Left cardiac atrium (tissue), 4 donors: ENCODE data around the gene CYP1A2. TPM values are rescaled to one million over a fixed set of nuclear protein-coding genes. Genes with fewer than 3 reads are reported as not detected.

Experiments
- ATAC-seq, 2 donors: fragments of 200-7000 bp; cut with Tn5 transposase; one replicate each; pipeline ENCODE4 v1.9.1; 2020; ENCODE audit warnings: mild to moderate bottlenecking in 2 of 2, moderate library complexity in 2 of 2
- DNase-seq: peaks from one replicate; pipeline ENCODE4 v3.0.0-alpha.2; 2020
- intact Hi-C, 2 donors: fragments of 100-400 bp; cut with DNase I; formaldehyde crosslinking; loops; one replicate each; pipeline versions ENCODE4 v1.14.1 to v1.15.1; 2022 to 2023
- microRNA-seq, 2 donors: library from miRNA; unstranded; fragments of <30 nt; microRNA quantifications; one replicate each; pipeline ENCODE4 v1.2.0, GENCODE V29; 2020
- total RNA-seq, 2 donors: library from RNA; stranded (reverse); fragmentation: NEBNext Ultra II Directional; extraction: Animal tissue kit (Norgen Biotek cat#: 25700); gene quantifications; one replicate each; pipeline ENCODE4 v1.2.1, GENCODE V29; 2021
- donor health status: DM: no; HTN: yes; CAD: no.
- donor health status: DM: no; HTN: yes; CAD: no; lungs with severe emphysema.
- donor health status: DM: yes; HTN: yes; CAD: no.
- donor health status: Dilated cardiomyopathy.

The CYP1A2 gene
- total RNA-seq, 2 donors from 2014 or later, result 0.12 TPM; not detected in 1

DNA sequence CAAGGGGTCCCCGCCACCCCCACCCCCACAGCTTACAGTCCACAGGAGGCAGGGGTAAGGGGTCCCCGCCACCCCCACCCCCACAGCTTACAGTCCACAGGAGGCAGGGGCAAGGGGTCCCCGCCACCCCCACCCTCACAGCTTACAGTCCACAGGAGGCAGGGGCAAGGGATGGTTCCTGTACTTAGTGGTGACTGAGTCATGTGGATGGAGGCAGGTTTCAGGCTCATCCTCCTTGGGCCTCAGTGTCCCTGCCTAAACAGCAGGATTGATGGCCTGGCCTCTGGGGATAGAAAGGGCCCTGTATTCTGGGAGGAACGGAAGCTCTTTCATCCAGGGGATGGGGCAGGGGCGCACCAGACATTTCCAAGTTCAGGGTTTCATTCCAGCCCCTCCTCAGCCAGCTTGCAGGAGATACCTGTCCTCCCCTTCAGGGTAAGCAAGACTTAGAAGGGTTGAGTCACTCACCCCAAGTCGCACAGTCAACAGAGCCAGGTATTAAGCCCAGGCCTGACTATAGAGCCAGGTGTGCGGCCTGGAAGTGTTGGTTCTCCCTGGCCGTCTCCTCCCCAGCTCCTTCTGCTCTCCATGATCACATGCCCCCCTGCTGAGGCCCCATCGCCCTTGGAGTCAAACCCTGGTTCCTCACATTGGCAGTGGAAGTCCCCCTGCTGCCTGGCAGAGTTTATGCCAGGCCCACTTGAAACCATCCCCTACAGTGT is 45.8 kb downstream of the CYP1A2 start:
- DNase-seq (no peak), ATAC-seq (no peak)
- intact Hi-C loops, result no loop called here

DNA sequence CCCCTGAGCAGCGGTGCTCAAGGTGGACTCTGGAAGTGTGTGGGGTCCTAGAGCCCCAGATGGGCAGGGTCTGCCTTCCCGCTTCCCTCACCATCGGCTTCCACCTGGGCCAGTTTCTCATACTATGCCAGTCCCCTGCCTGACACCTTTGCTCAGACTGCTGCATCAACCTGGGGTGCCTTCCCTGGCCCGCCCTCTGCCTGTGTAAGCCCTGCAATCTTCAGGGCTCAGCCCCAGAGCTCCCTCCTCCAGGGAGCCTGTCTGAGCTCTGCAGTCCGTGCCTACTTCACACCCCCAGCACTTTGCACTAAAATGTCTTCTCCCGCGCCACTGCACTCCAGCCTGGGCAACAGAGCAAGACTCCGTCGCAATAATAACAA is 46.3 kb downstream of the CYP1A2 start:
- no peak for ATAC-seq
- intact Hi-C loops, result no loop called here

DNA sequence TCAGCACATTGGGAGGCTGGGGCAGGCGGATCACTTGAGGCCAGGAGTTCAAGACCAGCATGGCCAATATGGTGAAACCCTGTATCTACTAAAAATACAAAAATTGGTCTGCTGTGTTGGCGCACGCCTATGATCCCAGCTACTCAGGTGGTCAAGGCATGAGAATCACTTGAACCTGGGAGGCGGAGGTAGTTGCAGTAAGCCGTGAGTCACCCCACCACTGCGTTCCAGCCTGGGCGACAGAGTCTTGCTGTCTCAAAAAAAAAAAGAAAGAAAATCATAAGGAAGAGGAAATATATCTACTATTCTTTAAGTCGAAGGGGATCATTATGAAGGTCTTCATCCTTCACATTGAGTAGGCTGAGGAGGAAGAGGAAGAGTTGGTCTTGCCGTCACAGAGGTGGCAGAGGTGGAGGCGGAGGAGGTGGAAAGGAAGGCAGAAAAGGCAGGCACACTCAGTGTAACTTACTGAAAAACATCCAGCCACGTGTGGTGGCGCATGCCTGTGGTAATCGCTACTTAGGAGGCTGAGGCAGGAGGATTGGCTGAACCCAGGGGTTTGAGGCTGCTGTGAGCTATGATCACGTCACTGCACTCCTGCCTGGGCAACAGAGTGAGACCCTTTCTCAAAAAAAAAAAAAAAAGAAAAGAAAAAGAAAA is 47.5 kb downstream of the CYP1A2 start:
- no peak for ATAC-seq
- DNase-seq, result no peak

More for the DNA sequence above, 46.3 kb downstream of the CYP1A2 start:
- no peak for DNase-seq

DNA sequence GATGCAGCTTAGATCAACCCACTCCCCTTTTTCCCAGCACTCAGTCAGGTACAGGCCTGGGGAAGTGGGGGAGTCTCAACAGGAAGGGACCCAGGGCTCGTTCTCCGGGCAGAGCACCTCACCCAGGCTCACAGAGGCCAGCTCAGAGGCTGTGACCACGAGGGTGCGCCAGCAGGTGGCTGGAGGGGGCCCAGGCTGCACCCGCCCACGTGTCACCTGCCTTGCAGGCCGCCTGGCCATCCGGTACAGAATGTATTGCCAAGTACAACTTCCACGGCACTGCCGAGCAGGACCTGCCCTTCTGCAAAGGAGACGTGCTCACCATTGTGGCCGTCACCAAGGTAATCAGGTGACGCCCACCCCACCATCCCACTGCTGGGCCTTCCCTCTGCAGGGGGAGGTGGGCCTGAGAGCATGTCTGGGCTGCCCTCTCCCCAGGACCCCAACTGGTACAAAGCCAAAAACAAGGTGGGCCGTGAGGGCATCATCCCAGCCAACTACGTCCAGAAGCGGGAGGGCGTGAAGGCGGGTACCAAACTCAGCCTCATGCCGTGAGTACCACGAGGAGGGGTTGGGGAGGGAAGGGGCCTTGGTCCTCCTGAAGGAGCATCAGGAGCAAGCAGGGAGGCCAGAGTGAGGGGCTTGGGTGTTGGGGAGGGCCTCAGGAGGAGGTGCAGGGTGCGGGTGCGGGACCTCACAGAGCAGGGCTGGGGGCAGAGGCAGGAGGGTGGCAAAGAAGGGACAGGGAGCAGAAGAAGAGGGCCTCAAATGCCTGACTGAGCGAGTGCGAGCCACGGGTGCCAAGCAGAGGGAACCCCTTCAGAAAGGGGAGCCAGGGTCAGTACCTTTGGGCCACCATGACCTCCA is 50.0 kb downstream of the CYP1A2 start:
- DNase-seq (no peak), ATAC-seq (peak; percentile 24 to 28)
- intact Hi-C loops, result no loop called here

More for the DNA sequence above, 47.5 kb downstream of the CYP1A2 start:
- intact Hi-C loops, result no loop called here

DNA sequence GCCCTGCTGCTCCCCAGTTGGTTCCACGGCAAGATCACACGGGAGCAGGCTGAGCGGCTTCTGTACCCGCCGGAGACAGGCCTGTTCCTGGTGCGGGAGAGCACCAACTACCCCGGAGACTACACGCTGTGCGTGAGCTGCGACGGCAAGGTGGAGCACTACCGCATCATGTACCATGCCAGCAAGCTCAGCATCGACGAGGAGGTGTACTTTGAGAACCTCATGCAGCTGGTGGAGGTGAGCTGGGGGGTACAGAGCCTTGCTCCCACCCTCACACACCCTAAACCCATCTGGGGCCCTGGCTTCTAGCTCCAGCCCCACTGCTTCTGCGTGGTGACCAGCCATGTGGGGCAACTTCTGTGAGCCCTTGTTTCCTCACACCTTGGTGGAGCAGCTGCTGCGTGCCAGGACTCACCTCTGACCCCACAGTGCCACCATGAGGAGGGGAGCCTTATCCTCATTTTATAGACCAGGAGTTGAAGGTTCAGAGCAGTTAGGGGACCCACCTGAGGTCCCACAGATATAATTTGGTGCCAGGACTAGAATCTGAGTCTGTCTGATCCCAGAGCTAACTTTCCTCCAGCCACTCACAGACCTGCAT is 50.7 kb downstream of the CYP1A2 start:
- intact Hi-C loops, result no loop called here
- DNase-seq, result no peak
- no peak for ATAC-seq

DNA sequence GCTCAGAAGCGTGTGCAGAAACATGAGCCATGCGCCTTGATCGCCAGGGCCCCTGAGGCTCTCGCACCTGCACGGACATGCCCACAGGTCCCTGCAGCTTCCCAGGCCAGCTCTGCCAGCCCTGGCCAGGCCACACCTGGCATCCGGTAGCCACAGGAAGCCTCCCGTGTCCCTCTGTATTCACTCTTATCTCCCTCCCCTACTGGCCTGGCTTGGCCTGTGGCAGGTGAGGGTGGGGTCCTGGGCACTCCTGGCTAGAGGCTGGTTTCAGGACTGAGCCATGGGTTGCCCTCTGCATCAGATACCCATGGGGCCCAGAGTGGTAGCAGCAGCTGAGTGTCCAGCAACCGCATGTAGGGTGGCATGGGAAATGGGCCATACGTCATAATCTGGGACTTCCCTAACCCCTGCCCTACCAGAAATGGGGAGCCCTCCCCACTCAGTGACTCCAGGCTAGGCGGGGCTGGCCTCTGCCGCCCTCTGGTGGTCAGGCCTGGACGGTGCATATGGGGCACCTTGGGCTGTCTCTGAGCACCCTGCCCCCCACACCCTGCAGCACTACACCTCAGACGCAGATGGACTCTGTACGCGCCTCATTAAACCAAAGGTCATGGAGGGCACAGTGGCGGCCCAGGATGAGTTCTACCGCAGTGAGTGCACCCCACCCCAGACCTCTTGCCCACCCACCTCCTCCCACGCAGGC is 51.4 kb downstream of the CYP1A2 start:
- DNase-seq, result peak; percentile 78
- ATAC-seq, result peak; percentile 87 to 90
- intact Hi-C loops, result loop anchor here in 1 of 2 donors (1.0 kb wide), 1 partner anchor 29 kb away; no protein-coding TSS in a partner anchor

DNA sequence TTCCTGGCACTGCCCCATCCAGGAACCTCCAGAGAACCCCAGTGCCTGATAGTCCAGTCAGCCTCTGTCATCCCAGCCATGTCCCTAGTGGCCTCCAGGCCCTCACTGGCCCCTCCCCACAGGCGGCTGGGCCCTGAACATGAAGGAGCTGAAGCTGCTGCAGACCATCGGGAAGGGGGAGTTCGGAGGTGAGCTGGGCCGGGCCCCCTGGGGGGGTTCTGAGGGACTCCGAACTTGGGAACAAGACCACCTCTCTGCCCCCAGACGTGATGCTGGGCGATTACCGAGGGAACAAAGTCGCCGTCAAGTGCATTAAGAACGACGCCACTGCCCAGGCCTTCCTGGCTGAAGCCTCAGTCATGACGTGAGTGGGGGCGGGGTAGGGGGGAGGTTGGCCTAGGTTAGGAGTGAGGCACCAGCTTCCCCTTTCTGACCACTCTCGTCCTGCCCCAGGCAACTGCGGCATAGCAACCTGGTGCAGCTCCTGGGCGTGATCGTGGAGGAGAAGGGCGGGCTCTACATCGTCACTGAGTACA is 52.0 kb downstream of the CYP1A2 start:
- peak in 1 of 2 donors; percentile 4 for ATAC-seq
- intact Hi-C loops, result loop anchor here in 1 of 2 donors (1.0 kb wide), 1 partner anchor 29 kb away; no protein-coding TSS in a partner anchor
- DNase-seq, result no peak

DNA sequence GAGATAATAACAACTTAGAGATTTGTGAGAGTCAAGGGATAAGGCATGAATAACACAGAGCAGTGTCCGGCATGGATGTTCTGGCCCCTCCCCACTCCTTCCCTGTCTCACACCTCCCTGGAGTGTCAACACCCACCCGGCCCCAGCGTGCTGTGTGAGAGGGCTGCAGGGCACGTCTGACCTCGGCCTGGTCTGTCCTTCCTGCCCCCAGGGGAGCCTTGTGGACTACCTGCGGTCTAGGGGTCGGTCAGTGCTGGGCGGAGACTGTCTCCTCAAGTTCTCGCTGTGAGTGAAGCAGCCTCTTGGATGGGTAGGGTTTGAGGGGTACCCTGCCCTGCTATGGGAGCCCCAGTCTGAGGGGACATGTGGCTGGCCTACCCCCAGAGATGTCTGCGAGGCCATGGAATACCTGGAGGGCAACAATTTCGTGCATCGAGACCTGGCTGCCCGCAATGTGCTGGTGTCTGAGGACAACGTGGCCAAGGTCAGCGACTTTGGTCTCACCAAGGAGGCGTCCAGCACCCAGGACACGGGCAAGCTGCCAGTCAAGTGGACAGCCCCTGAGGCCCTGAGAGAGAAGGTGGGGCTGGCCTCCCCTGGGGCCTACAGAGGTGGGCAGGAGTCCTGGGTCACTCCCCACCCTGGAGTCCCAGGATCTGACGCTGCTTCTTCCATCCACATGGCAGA is 52.8 kb downstream of the CYP1A2 start:
- DNase-seq (no peak), ATAC-seq (no peak)
- intact Hi-C loops, result no loop called here

DNA sequence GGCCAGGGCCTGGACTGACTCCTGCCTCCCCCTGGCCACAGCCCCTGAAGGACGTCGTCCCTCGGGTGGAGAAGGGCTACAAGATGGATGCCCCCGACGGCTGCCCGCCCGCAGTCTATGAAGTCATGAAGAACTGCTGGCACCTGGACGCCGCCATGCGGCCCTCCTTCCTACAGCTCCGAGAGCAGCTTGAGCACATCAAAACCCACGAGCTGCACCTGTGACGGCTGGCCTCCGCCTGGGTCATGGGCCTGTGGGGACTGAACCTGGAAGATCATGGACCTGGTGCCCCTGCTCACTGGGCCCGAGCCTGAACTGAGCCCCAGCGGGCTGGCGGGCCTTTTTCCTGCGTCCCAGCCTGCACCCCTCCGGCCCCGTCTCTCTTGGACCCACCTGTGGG is 53.6 kb downstream of the CYP1A2 start:
- ATAC-seq, result no peak
- no peak for DNase-seq
- intact Hi-C loops, result no loop called here

DNA sequence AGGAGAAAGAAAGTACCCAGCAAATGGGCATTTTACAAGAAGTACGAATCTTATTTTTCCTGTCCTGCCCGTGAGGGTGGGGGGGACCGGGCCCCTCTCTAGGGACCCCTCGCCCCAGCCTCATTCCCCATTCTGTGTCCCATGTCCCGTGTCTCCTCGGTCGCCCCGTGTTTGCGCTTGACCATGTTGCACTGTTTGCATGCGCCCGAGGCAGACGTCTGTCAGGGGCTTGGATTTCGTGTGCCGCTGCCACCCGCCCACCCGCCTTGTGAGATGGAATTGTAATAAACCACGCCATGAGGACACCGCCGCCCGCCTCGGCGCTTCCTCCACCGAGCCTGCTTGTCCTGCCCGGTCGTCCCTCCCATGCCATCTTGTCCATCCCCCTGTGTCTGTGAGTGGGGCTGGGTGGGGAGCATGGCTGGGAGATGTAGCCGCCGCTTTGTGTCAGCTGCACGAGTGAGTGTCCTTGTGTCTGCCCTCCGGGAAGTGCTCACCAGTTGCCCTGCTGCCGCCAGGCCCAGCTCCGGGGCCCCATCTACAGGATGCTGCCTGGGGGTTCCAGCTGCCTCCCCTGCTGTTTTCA is 54.3 kb downstream of the CYP1A2 start:
- intact Hi-C loops, result no loop called here
- DNase-seq, result no peak
- ATAC-seq, result no peak

DNA sequence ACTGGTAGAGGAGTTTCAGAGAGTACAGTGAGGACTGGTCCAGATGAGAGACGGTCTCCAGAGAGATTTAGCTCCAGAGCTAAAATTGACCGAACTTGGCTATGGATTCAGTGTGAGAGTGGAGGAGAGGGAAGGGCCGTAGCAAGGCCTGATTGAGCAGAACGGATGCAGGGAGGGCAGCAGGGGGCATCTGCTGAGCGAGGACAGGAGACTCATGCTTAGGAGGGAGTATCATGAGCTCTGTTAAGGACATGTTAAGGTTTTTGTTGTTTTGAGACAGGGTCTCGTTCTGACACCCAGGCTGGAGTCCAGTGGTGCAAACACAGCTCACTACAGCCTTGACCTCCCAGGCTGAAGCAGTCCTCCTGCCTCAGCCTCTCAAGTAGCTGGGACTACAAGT is 56.3 kb downstream of the CYP1A2 start:
- ATAC-seq (no peak), DNase-seq (no peak)
- intact Hi-C loops, result no loop called here

Small RNA genes within 50 kb of the gene (microRNA-seq; reads per million reads assigned to microRNA genes)
- 0 reads per million in 2 donors for gene MIR4513

Other genes starting within 250 kb of the CYP1A2 start
- 1 to 10 TPM; 2.1 to 2.6 TPM for gene ARID3B, start 207.6 kb upstream of the CYP1A2 start, total RNA-seq
- 10 to 100 TPM; 44.2 to 44.3 TPM for gene CLK3, start 133.0 kb upstream of the CYP1A2 start, total RNA-seq
- 10 to 100 TPM; 19.7 to 19.8 TPM for gene EDC3, start 52.8 kb upstream of the CYP1A2 start, total RNA-seq
- gene CYP1A1, start 23.3 kb upstream of the CYP1A2 start, total RNA-seq, result under 1 TPM; 0.16 to 0.32 TPM
- gene CSK, start 33.2 kb downstream of the CYP1A2 start, total RNA-seq, result 10 to 100 TPM; 49.7 to 59.2 TPM
- 100 to 1,000 TPM in 1 of 2 donors, 10 to 100 TPM in 1; 72.9 to 110 TPM for gene LMAN1L, start 64.0 kb downstream of the CYP1A2 start, total RNA-seq
- 10 to 100 TPM; 11.0 to 24.5 TPM for gene CPLX3, start 77.8 kb downstream of the CYP1A2 start, total RNA-seq
- 10 to 100 TPM; 35.3 to 41.4 TPM for gene ULK3, start 94.3 kb downstream of the CYP1A2 start, total RNA-seq
- gene SCAMP2, start 124.5 kb downstream of the CYP1A2 start, total RNA-seq, result 10 to 100 TPM; 63.4 to 65.2 TPM
- gene MPI, start 141.2 kb downstream of the CYP1A2 start, total RNA-seq, result 10 to 100 TPM; 37.6 to 42.1 TPM
- gene FAM219B, start 158.0 kb downstream of the CYP1A2 start, total RNA-seq, result 100 to 1,000 TPM in 1 of 2 donors, 10 to 100 TPM in 1; 91.2 to 117 TPM
- 100 to 1,000 TPM; 817 to 989 TPM for gene COX5A, start 189.2 kb downstream of the CYP1A2 start, total RNA-seq
- gene RPP25, start 207.9 kb downstream of the CYP1A2 start, total RNA-seq, result 1 to 10 TPM; 6.3 to 6.6 TPM
- gene SCAMP5, start 246.7 kb downstream of the CYP1A2 start, total RNA-seq, result 1 to 10 TPM; 4.5 to 5.7 TPM